ENCODE data around the gene HAND2.

The HAND2 gene

GRCh38 chr4:173503330-173504180, 26.5 kb downstream of the HAND2 start:
- in situ Hi-C loops (cut with MboI; ENCODE audit: low sequenced_read_pairs): no loop called here

GRCh38 chr4:173502282-173502681, 27.7 kb downstream of the HAND2 start:
- in situ Hi-C loops (cut with MboI; ENCODE audit: low sequenced_read_pairs): no loop called here

GRCh38 chr4:173501592-173502150, 28.4 kb downstream of the HAND2 start:
- in situ Hi-C loops (cut with MboI; ENCODE audit: low sequenced_read_pairs): no loop called here

- in situ Hi-C loops (cut with MboI; ENCODE audit: low sequenced_read_pairs): no loop called here
These were observed 29.0 kb downstream of the HAND2 start for GRCh38 chr4:173500841-173501591.

- in situ Hi-C loops (cut with MboI; ENCODE audit: low sequenced_read_pairs): no loop called here
These were observed 30.1 kb downstream of the HAND2 start for GRCh38 chr4:173499658-173500535.

- in situ Hi-C loops (cut with MboI; ENCODE audit: low sequenced_read_pairs): no loop called here
These were observed 31.3 kb downstream of the HAND2 start for GRCh38 chr4:173498771-173499170.

GRCh38 chr4:173498023-173498422, 32.0 kb downstream of the HAND2 start:
- in situ Hi-C loops (cut with MboI; ENCODE audit: low sequenced_read_pairs): no loop called here

- in situ Hi-C loops (cut with MboI; ENCODE audit: low sequenced_read_pairs): no loop called here
These were observed 35.7 kb downstream of the HAND2 start for GRCh38 chr4:173494013-173494970.

GRCh38 chr4:173493041-173493440, 37.0 kb downstream of the HAND2 start:
- in situ Hi-C loops (cut with MboI; ENCODE audit: low sequenced_read_pairs): no loop called here

GRCh38 chr4:173492315-173492714, 37.7 kb downstream of the HAND2 start:
- in situ Hi-C loops (cut with MboI; ENCODE audit: low sequenced_read_pairs): no loop called here

- in situ Hi-C loops (cut with MboI; ENCODE audit: low sequenced_read_pairs): no loop called here
These were observed 39.1 kb downstream of the HAND2 start for GRCh38 chr4:173490817-173491528.

- in situ Hi-C loops (cut with MboI; ENCODE audit: low sequenced_read_pairs): no loop called here
These were observed 39.8 kb downstream of the HAND2 start for GRCh38 chr4:173490256-173490655.

- in situ Hi-C loops (cut with MboI; ENCODE audit: low sequenced_read_pairs): no loop called here
These were observed 40.5 kb downstream of the HAND2 start for GRCh38 chr4:173489514-173489913.

- in situ Hi-C loops (cut with MboI; ENCODE audit: low sequenced_read_pairs): no loop called here
These were observed 41.4 kb downstream of the HAND2 start for GRCh38 chr4:173488656-173489055.

GRCh38 chr4:173488074-173488473, 42.0 kb downstream of the HAND2 start:
- in situ Hi-C loops (cut with MboI; ENCODE audit: low sequenced_read_pairs): no loop called here

- in situ Hi-C loops (cut with MboI; ENCODE audit: low sequenced_read_pairs): no loop called here
These were observed 43.2 kb downstream of the HAND2 start for GRCh38 chr4:173486714-173487392.

- in situ Hi-C loops (cut with MboI; ENCODE audit: low sequenced_read_pairs): no loop called here
These were observed 44.9 kb downstream of the HAND2 start for GRCh38 chr4:173485164-173485563.

GRCh38 chr4:173482330-173482931, 47.6 kb downstream of the HAND2 start:
- in situ Hi-C loops (cut with MboI; ENCODE audit: low sequenced_read_pairs): no loop called here
